Choroid plexus epithelial cell (primary cell): ENCODE data around the gene COPA.
A peak's percentile ranks its signal among the peaks of the same experiment; 100 is the strongest.

Experiments
- DNase-seq: peaks from one replicate; pipeline ENCODE4 v3.0.0-alpha.2; 2010; ENCODE audit warnings: low read depth
- H3K4me3 ChIP-seq: 2 replicates; pipeline ENCODE4 v1.5.1; 2011; ENCODE audit warnings: low read depth, mild to moderate bottlenecking, control low read depth, low read length, moderate library complexity
- TF ChIP-seq, protein P1 (sequence below): conservative IDR thresholded peaks from 2 replicates; pipeline ENCODE4 v1.5.1; 2011; ENCODE audit warnings: low read depth, mild to moderate bottlenecking, control low read depth, inconsistent platforms, low read length, moderate library complexity

The COPA gene

GRCh38 chr1:160285506-160285905 is 57.5 kb downstream of the COPA start:
- no peak for DNase-seq
- H3K4me3 ChIP-seq = peak overlapping the region; percentile 37
- TF ChIP-seq, protein P1, sequence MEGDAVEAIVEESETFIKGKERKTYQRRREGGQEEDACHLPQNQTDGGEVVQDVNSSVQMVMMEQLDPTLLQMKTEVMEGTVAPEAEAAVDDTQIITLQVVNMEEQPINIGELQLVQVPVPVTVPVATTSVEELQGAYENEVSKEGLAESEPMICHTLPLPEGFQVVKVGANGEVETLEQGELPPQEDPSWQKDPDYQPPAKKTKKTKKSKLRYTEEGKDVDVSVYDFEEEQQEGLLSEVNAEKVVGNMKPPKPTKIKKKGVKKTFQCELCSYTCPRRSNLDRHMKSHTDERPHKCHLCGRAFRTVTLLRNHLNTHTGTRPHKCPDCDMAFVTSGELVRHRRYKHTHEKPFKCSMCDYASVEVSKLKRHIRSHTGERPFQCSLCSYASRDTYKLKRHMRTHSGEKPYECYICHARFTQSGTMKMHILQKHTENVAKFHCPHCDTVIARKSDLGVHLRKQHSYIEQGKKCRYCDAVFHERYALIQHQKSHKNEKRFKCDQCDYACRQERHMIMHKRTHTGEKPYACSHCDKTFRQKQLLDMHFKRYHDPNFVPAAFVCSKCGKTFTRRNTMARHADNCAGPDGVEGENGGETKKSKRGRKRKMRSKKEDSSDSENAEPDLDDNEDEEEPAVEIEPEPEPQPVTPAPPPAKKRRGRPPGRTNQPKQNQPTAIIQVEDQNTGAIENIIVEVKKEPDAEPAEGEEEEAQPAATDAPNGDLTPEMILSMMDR = no peak

- TF ChIP-seq, protein P1 = no peak
- H3K4me3 ChIP-seq = peak within 1 kb of the TSS; percentile 88
- DNase-seq = peak; percentile 96
Measured at GRCh38 chr1:160284782-160285344, 58.2 kb downstream of the COPA start, which contains the start of gene PEX19. TSS of gene PEX19 (minus strand) at chr1:160285133. CDS start at chr1:160285124, 9 bp downstream.

DNA sequence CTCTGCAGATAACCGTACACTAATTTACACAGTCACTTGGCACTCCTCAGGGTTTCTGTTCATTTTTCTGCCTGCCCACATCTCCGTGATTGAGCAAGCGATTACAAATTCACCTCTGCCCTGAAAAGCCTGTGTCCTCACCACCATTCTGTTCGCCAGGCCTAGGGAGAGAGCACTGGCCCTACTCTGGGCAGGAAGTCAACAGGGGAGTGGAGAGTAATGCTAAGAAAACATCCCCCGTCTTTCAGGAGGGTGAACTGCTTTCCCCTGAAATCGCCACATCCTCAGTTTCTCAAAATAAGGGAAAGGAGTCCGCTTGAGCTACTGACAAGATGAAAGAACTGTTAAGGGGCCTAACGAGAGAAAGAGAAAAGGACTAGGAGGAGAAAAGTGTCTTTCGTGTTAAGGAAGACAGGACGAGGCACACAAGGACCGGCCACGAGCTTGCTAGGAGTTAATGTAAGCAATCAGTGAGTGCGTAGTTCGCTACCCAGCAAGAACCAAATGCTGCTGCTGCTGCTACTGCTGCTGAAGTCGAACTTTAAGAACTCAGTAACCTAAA is 58.7 kb downstream of the COPA start:
- DNase-seq = peak; percentile 87
- TF ChIP-seq, protein P1 = no peak

DNA sequence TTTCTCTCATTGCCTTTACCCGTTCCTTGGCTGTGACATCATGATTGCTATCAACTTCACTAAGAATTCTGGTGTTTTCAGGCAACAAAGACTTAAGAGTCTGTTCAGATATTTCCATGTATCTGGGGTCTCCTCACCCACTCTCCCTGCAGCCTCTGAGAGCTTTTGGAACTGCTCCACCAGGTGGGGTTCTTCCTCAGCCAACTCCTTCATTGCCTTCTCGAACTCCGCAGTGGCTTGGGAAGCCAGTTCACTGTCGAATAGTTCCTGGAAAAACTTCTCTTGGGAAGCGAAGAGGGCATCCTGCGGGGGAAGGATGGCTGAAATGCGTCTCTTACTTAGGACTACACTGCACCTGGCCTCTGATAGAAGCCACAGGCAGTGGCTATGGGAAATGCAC is 60.2 kb downstream of the COPA start:
- TF ChIP-seq, protein P1 = peak; percentile 16
- no peak for DNase-seq
- no peak overlapping the region for H3K4me3 ChIP-seq

More for the DNA sequence above, 58.7 kb downstream of the COPA start:
- H3K4me3 ChIP-seq = peak overlapping the region; percentile 88

- TF ChIP-seq, protein P1 = no peak
- DNase-seq = no peak
- H3K4me3 ChIP-seq = no peak overlapping the region
Measured at GRCh38 chr1:160277987-160278386, 65.1 kb downstream of the COPA start.

GRCh38 chr1:160277330-160277729 is 65.7 kb downstream of the COPA start:
- DNase-seq = no peak
- TF ChIP-seq, protein P1 = no peak

DNA sequence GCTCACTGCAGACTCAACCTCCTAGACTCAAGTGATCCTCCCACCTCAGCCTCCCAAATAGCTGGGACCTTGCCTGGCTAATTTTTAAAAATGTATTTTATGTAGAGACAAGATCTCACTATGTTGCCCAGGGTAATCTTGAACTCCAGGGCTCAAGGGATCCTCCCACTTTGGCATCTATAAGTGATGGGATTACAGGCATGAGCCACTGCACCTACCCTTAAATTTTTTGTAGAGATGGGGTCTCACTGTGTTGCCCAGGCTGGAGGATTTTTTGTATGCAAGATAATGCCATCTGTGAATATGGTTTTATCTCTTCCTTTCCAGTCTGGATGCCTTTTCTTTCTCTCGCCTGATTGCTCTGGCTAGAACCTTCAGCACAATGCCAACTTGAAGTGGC is 72.0 kb downstream of the COPA start:
- no peak overlapping the region for H3K4me3 ChIP-seq
- DNase-seq = no peak
- TF ChIP-seq, protein P1 = no peak

More at GRCh38 chr1:160277330-160277729, 65.7 kb downstream of the COPA start:
- H3K4me3 ChIP-seq = no peak overlapping the region
